ENCODE measurements around the gene SLC22A31.
A peak's percentile ranks its signal among the peaks of the same experiment; 100 is the strongest.

SLC22A31 gene

DNA sequence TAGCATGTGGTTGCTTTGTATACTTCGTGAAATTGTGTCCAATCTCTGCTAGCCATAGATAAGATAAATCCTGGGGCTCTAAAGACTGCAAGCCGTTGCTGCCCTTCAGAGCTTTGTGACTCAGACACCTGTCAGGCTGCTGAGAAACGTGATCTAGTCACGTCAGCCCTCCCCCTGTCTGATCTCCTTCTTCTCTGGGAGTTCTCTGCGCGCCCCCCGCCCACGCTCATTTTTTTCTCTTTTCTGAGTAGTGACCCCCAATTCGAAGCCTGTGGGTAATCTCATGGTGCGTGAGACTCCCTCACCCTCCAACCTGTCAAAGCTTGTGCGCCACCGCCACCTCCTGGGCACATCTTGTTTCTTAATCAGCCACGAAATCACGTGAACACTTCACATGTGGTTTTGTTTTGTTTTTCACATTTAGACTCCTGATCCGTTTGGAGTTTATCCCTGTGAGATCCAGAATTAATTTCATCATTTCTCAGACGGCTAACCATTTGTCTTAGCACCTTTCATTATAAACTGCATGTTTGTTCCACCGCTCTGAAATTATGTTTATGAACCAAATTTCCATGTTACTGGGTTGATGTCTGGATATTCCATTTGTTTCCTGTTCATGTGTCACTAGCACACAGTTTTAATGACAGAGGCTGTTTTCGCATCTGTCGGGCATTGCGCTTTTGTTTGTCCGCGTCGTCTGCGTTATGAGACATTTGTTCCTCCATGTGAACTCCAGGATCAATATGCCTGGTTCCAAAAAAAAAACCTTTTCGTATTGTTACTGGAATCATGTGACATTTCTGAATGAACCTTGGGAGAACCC is 16.2 kb upstream of the SLC22A31 start:
- peak; percentile 64 for DNase-seq

- DNase-seq, result peak; percentile 31
Observed at GRCh38 chr16:89210904-89211515, 10.7 kb upstream of the SLC22A31 start.

- no peak for DNase-seq
Observed at GRCh38 chr16:89210165-89210903, 10.0 kb upstream of the SLC22A31 start.

GRCh38 chr16:89209522-89210044 is 9.2 kb upstream of the SLC22A31 start:
- DNase-seq, result no peak

DNA sequence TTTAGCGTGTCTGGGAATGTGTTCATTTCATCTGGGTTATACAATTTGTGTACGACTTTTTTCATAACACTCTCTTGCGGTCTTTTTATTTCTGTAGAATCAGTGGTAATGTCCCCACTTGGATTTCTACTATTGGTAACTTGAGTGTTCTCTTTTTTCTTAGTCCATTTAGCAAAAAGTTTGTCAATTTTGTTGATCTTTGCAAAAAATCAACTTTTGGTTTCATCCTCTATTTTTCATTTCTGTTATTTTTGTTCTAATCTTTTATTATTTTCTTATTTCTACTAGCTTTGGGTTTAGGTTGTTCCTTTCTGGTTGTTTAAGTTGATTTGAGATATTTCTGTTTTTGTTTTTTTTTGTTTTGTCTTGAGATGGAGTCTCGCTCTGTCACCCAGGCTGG is 7.7 kb upstream of the SLC22A31 start:
- DNase-seq, result no peak

DNA sequence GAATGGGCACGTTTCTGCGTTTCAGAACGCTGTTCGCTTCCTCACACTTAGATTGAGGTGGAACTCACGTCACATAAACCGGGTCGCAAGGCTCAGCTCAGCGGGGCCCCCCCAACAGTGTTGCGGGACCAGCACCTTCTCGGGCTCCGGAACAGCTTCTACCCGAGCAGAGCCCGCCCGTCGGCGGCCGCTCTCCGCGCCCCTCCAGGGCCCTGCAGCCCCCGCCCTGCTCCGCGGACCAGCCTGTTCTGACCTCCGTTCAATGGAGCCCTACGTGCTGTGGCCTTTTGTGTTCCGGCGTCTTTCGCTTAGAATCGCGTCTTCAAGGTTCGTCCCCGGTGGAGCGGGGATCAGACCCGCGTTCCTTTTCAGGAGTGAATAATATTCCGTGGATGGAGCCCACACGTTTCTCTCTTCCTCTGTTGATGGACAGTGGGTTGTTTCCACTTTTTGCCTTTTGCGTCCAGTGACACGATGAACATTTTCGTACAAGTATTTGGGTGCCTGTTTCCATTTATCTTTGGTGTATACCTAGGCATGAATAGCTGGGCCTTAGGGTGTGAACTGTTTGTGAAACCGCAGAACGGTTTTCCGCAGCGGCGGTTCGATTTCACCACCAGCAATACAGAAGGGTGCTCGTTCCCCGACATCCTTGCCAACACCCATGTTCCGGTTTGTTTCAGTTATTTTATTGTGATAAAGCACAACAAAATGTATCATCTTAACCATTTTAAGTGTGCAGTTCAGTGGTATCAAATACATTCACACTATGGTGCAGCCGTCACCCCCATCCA is 2.3 kb upstream of the SLC22A31 start:
- DNase-seq, result no peak

DNA sequence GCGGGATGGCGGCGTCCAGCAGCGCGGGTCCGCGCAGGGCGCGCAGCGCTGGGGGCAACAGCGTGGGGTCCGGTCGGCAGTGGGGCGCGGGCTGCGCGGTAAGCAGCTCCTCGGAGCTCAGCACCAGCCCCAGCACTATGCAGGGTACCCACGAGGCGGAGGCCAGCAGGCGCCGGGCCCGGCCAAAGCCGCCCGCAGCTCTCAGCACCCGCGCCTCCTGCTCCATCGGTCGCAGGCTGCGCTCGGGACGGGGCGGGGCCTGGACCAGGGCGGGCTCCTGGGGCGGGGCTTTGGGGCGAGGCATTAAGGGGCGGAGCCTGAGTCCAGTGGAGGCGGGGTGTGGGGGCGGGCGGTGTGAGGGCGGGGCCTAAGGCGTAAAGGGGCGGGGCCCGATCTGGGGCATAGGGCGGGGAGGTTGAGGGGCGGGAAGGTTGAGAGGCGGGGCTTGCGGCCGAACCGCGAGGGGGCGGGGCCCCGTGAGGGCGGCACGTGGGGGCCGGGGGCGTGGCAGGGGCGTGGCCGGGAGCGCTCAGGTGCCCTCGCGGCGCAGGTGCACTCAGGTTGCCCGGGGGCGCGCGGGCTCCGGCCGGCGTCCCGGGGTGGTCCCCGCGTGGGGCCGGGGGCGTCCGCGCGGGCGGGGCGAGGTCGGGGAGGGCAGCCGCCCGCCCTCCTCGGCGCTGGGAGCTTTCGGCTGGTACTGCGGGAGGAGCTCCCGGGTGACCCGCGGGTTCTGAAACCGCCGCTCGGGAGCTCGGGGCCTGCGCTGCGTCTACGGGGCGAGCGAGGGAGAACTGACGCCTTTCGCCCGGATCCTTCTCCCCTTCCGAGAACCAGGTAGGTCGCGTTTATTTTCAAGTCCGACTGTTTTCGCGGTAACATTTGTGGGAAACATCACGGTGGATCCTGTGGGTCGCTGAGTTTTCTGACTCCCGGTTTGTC is 1.4 kb upstream of the SLC22A31 start:
- DNase-seq, result peak; percentile 63

DNA sequence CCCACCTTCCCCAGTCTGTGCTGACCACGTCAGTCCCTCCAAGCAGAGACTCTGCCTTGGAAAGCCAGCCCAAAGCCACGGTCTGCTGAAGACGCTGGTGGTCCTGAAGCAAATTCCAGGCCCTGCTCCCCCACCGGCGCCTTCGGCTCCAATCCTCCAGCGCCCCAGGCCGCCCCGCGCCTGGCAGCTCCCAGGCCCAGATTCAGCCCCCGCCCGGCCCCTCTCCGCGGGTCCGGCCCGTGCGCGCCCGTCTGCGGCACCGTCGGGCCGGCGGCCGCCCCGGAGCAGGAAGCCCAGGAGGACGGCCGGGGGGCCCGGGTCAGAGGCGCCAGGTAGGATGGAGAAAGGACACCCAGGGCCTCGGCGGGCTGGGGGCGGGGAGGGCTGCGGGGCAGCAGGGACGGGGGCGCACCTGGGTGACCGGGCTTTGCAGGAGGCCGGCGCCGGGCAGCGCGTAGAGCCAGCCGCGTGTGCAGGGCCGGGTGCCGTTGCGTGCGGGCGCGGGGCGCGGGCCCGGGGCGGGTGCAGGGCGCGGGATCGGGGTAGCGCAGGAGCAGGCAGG is 594 bp upstream of the SLC22A31 start:
- DNase-seq, result no peak

DNA sequence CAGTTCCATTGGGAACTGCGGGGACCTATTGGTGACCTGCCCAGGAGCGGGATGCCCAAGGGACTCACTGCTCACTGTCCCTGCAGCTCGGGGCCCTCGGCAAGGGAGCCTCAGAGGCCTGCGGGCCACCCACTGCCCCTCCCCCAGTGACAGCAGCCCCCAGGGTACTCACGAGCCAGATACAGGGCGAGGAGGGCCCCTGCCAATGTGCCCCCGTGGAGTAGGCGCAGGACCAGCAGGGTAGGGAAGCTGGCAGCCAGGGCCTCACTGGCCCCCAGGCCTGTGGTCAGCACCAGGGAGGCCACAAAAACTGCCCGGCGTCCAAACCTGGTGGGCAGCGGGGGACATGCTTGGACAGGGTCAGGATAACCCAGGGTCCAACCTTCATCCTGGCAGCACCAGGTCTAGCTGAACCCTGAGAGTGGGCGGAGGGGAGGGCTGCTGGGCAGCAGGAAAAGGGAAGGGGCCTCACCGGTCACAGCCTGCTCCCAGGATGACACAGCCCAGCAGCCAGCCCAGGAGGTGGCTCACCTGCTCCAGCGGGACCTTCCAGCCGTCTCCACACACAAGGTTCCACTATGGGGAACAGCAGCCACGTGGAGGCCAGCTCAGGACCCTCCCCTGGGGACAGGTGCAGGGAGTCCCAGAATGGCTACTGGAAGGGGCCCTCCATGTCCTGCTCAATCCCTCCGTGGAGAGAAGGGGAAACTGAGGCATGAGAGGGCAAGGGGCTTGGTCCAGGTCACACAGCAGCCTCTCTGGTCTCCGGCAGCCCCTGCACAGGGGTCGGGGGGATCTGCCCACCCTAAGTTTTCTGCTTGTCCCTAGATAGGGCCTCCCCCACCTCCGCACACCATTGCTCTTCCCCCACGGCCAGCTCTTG is 855 bp downstream of the SLC22A31 start:
- no peak for DNase-seq

- no peak for DNase-seq
Observed at GRCh38 chr16:89198417-89199240, 1.7 kb downstream of the SLC22A31 start.

- no peak for DNase-seq
Observed at GRCh38 chr16:89197633-89198416, 2.5 kb downstream of the SLC22A31 start.

DNA sequence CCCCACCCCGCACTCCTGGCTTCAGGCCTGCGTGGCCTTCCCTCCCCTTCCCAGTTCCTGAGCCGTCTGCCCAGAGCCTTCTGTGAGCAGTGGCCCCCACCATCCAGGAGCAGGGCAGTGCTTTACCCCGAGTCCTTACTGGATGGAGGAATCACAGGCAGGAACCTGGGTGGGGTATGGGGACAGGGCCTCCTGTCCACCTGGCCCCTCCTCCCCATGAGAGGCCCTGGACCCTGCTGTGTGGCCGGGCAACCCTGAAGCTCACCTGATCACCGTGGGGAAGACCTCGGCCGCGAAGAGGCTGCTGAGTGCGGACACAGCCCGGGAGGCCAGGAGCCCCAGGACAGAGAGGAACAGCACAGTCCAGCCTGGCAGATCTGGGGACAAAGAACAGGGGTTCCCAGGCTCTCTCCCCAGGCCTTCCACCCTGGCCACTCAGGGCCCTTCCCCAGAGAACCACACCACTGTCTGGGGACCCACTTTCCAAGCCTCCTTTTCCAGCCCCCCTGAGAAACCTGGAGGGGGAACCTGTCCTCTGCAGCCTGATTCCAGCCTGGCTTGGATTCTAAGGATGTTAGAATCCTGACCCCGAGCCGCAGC is 3.2 kb downstream of the SLC22A31 start:
- no peak for DNase-seq

GRCh38 chr16:89195521-89196171 is 4.7 kb downstream of the SLC22A31 start:
- no peak for DNase-seq

DNA sequence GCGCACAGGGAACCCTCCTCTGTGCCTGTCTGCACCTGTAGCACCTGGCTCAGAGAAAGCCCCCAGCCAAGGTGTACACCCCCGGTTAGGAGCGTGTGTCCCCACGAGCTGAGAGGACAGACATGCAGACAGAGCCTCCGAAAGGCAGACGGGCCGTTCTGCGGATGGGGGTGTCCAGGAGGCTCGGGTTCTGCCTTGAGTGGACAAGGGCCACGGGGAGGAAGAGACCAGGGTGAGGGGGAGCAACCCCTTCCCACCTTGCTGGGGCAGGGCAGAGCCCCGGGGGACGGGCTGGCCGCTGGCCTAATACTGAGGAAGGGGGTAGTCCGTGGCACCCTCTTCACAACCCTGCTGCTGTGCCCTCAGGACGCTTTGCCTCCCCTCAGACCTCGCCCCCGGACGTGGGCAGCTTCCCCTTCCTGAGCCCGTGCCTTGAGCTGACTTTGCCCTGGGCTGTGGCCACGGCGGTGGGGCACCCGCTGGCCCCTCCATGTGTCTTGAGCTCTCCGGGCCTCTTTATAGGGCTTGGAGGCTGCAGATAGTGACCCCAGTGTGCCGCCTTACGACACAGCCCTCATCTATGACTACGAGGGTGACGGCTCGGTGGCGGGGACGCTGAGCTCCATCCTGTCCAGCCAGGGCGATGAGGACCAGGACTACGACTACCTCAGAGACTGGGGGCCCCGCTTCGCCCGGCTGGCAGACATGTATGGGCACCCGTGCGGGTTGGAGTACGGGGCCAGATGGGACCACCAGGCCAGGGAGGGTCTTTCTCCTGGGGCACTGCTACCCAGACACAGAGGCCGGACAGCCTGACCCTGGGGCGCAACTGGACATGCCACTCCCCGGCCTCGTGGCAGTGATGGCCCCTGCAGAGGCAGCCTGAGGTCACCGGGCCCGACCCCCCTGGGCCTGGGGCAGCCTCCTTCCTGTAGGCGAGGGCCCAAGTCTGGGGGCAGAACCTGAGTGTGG is 5.7 kb downstream of the SLC22A31 start:
- no peak for DNase-seq

DNA sequence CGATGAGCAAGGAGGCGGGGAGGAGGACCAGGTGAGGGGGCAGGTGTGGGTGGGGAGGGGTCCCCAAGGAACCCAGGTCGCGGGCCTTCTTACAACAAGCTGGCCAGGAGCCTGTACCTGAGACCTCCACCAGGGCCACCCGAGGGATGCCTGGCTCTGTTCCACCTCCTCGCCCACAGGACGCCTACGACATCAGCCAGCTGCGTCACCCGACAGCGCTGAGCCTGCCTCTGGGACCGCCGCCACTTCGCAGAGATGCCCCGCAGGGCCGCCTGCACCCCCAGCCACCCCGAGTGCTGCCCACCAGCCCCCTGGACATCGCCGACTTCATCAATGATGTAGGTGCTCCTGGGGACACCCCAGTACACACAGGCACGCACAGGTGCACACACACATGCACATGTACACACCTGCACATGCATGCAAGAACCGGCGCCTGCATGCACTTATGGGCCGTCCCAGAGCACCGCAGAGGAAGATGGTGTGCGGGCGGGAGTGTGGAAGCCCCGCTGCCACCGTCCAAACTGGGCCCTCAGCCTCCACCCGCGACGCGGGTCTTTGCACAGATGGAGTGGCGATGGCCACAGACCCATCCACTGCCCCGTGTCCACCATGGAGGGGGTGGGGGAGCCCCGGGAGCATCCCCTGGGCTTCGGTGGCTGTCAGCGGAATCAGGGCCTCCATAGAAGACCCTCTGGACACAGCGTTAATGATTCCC is 6.6 kb downstream of the SLC22A31 start:
- DNase-seq, result no peak

All from NCI-H2107 (cell line).